ENCODE results near the gene CTSH.
"Not testable (repeated sequence)": the region's sequence is repeated elsewhere in the genome, so short reads cannot be mapped to it uniquely, and the experiment has no call there.

The CTSH gene

DNA sequence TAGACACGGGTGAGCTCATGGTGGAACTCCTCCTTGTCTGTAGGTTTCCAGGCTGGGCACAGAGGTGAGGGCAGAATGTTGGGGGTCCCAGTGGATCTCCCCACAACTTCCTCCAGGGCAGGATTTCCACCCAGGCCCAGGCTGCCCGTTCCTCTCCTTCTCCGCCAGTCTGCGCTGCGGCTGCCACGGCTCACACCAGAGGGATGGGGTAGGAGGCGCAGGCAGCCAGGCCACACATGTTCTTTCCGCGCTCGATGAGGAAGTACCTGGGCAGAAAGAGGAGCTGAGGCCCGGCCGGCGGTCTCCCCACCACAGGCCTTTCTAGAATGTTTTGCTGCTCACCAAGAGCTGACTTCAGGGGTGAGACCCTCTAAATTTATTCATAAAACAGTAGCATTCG, 22.9 kb downstream of the CTSH start:
- no peak for DNase-seq

DNA sequence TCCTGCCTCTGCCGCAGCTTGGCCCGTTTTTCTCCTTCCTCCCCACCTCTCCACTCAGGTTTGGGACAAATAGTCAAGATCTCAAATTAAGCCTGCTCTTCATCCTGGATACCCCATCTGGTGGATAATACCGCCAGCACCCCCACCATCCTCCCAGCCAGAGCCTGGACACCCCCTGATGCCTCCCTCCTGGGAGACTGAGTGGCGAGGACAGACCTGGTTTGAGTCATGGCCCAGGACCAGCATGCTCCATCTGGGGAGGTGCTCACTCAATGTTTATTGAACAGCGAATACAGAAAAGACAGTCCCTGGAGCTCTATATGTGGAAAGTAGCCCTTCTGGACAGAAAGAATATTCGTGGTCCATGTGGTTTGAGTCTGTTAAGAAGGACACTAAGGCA, 23.3 kb downstream of the CTSH start:
- DNase-seq = no peak

DNA sequence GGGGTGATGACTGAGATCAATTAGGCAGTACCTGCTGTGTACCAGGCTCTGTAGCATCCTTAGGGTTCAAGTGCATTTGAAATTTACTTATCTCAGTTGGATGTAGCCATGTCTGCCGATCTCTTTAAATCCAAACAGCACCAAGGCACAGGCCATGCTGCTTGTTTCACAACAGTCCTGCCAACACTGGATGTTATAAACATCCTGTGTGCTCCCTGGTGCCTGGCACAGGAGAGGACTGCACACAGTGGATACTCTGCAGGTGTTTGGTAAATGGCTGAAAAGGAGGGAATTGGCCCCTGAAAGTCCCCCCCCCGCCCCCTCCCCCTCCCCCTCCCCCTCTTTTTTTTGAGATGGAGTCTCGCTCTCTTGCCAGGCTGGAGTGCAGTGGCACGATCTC, 27.0 kb downstream of the CTSH start:
- no peak for DNase-seq

DNA sequence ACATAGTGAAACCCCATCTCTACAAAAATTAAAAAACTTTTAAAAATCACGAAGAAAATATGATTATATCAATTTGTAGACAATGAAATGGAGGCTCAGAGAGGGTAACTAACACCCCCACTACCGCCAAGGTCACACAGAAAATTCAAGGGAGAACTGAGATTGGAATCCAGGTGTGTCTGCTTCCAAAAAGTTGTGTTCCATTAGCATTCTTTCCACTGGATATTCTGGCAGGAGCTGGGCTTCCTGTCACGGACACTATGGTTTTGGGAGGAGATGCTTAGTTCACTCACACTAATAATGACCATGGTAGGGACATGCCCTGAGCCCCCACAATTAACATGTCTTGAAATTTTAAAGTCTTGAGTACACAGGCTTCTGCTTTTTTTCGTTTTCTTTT, 28.8 kb downstream of the CTSH start:
- no peak for DNase-seq

DNA sequence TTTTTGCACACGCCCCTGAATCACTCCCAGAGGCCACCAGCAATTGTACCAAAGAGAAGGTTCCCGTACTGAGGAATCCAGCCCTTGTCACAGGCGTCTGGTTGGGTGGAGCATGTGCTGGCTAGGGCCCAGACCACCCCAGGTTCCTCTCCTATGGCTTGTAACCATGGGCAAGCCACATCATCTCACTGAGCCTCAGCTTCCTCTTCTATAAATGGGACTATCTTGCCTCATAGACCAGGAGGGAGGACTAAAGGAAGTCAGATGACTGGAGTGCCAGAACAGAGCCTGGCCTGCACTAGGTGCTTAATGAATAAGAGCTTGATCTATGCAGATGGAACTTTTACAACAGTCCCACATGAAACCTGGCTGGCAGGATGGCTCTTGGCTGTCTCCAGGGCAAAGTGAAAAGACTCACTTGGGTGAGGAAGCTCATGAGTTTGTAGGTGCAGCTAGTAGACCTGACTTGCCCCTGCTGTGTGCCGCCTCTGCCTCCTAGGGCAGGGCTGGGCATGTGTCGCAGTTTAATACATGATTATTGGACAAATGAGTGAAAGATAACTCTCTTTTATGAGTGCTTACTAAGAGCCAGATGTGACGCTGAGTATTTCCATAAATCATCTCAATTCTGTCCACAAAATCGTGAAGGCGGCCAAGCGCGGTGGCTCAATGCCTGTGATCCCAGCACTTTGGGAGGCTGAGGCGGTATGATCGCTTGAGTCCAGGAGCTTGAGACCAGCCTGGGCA, 29.3 kb downstream of the CTSH start:
- DNase-seq = no peak

DNA sequence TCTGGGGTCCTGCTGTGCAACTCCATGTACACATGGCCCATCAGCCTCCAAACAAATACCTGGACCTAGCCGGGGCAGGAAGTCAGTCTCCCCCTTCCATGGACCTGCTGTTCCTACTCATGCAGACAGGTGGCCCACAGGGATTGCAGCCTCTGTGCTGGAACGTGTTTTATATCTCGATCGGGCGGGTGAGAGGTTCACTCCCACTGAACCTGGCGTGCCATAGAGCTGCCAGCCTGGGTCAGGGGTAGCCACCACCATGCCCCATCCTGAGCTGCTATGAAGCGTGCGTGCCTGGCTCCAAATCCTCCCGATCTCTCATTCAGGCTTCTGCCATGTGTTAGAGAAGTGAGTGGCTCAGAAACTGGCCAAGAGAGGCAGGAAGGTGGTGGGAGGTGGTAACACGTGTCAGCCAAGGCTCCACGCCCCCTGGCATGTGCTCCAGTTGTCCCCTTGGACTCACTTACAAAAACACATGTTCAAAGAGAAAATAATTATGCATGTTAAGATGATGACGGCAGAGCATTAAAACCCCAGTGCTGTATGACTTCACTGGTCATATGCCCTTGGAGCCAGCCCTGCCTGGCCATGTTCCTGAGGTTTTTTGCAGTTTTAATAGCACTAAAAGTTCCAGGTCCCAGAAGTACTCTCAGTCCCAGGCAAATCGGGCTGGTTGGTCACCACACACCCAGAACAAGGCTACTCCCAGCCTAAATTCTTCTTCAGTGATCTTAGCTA, 30.6 kb downstream of the CTSH start:
- no peak for DNase-seq

DNA sequence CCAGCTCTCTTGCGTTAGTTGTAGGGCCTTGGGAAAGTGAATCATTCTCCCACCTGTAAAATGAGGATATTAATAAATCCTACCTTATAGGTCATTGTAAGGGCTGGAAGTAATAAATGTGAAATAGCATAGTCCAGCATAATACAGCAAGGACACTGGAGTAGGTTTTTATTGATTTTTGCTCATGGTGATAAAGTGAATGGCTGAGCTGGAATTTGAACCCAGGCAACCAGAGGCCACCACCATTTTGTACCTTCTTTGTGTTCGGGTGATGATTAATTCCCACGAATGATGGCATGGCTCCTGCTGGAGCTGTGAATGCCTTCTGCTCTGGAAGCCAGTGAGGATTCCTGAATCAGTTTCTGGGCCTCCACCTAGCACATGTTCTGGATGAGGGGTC, 31.8 kb downstream of the CTSH start:
- DNase-seq = no peak

DNA sequence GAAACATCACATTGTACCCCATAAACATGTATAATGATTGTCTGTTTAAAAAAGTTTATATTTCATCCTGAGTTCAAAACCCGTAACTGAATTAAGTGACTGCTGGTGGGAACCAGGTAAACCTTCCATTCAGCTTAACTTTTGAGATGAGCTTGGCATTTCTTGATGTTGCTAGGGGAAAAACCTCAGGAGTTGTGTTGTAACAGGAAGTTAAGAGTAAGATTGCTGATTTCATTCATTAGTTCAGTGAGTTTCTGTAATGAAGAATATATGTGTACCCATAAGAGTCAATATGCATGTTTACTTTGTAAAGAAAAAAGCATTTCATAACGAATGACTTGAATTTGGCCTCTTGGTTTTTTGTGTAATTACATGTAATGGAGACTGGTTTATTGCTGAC, 32.5 kb downstream of the CTSH start:
- no peak for DNase-seq

DNA sequence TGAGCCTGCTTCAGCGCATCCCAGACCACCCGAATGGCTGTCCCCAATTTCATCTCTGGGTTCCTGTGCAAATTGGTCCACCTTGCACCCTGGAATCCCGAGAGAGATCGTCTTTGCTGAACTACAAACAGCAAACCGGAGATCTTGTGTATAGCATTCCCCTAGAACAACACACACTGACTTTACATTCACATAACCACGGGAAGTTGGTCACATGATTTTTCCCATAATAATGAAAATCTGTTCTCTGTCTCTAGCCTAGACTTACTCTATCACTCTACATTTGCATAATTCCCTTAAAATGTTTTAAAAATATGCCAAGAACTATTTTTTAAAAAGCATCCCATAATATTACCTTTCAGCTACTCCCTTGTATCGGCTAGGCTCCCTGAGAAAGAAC, 34.6 kb downstream of the CTSH start:
- DNase-seq = no peak

DNA sequence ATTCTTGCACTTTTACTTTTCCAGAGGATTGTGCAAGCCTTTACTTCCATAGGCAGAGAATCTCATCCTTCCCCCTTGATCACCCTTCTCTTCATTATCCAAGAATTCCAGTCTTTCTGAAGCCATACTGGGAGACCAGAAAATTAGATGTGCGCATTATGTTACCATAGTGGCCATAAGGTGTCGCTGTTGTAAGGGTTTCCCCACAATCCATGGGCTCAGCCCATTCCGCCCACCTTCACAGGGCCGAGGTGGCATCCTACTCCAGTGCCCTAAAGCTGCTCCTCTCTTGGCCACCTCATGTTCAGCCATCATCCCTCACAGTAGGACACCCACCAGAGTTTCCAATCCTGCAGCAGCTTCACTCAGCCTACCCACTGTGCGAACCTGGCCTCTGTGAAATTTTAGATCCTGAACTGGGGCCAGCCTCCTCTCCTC, 35.0 kb downstream of the CTSH start:
- no peak for DNase-seq

DNA sequence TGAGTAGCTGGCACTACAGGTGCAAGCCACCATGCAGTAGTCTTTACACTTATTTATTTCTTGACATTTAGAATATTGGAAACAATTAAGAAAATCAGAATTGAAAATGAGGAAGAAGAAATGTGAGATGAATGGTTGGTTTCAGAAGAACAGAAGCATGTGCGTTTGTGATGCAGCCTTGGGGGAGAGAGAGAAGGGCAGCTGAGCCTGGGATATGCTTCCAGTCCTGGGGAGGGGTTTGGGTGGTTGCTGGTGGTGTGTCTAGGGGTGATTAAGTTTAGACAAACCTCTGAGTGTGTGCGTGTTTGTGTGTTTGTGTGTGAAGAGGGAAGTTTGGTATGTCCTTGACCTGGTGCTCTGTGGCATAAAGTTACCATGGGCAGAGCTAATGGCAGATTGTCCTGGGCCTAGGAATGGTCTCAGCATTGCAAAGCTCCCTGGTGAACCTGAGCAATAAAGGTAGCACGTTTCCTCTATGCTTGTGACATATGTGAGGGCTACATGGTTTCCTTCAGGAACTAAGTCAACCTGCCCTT, 35.6 kb downstream of the CTSH start:
- no peak for DNase-seq

DNA sequence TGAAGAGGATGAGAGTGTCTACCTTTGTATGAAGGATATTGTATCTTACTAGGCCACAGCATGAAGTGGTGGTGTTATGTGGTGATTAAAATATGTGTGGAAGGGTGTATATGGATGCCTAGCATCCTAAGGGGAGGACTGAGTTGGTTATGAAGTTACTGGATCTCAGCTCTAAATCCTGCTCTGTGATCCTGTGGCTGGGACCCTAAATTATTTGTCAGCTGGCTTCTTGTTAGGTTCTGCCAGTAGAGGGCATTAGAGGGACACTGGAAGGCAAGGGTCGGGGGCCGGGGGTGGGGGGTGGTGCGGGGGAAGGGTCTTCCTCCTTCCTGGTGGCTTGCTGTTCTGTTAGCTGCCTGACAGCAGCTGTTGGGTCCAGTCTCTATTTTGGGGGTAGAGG, 37.3 kb downstream of the CTSH start:
- DNase-seq = no peak

DNA sequence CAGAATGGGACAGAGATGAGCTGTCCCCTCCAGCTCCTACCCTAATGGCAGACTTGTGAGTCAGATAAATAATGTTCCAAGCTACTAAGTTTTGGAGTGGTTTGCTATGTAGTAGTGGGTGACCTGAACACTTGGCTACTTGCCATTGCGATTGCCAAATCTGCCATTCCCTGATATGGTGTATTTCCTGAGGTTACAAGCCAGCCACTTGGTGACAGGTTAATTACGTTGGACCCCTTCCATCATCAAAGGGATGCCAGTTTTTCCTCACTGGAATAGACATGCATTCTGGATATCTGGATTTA, 38.6 kb downstream of the CTSH start:
- DNase-seq = no peak

DNA sequence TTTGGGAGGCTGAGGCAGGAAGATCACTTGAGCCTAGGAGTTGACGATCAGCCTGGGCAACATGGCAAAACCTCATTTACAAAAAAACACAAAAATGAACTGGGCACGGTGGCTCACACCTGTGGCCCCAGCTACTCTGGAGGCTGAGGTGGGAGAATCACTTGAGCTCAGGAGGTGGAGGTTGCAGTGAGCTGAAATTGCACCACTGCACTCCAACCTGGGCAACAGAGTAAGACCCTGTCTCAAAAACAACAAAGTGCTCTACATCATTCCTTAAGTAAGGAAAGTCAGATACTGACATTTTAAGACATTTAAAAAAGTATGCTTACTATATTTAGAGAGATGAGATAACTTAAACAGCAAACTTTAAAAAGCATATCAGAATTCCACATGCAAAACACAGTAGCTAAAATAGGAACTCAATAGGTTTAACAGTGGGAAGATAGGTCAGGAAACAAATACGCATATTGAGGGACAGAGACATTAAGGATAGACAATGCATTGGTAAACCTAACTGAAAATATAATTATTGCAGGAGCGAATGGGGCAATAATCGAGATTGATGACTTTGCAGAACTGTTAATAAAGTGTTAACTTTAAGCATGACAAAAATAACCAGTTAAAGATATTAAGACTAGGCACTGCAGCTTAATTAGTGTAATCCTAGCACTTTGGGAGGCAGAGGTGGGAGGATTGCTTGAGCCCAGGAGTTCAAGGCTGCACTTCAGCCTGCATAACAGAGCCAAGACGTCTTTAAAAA, 40.1 kb downstream of the CTSH start:
- DNase-seq = no peak

DNA sequence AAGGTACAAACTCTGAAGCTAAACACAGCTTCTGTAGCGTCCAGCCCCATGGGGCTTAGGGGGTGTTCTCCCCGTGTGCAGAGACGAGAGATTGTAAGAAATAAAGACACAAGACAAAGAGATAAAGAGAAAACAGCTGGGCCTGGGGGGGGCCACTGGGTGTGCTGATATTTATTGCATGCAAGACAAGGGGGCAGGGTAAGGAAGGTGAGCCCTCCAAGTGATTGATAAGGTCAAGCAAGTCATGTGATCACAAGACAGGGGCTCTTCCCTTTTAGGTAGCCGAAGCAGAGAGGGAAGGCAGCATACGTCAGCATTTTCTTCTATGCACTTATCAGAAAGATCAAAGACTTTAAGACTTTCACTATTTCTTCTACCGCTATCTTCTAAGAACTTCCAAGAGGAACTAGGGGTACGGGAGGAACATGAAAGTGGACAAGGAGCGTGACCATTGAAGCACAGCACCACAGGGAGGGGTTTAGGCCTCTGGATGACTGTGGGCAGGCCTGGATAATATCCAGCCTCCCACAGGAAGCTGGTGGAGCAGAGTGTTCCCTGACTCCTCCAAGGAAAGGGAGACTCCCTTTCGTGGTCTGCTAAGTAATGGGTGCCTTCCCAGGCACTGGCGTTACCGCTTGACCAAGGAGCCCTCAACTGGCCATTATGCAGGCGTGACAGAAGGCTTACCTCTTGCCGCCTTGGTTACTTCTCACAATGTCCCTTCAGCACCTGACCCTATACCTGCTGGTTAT, 42.4 kb downstream of the CTSH start:
- not testable (repeated sequence) for DNase-seq

DNA sequence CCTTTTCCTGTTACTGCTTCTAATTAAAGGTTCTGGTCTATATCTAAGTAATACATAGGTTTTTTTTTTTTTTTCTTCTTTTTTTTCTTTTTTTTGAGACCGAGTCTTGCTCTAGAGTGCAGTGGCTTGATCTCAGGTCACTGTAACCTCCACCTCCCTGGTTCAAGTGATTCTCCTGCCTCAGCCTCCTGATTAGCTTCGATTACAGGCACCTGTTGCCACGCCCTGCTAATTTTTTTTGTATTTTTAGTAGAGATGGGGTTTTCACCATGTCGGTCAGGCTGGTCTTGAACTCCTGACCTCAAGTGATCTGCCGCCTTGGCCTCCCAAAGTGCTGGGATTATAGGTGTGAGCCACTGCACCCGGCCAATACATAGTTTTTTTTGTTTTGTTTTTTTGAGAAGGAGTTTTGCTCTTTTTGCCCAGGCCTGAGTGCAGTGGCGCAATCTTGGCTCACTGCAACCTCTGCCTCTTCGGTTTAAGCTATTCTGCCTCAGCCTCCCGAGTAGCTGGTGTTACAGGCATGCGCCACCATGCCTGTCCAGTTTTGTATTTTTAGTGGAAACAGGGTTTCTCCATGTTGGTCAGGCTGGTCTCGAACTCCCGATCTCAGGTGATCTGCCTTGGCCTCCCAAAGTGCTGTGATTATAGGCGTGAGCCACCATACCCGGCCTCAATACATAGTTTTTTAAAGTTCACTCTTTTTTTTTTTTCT, 43.9 kb downstream of the CTSH start:
- not testable (repeated sequence) for DNase-seq

DNA sequence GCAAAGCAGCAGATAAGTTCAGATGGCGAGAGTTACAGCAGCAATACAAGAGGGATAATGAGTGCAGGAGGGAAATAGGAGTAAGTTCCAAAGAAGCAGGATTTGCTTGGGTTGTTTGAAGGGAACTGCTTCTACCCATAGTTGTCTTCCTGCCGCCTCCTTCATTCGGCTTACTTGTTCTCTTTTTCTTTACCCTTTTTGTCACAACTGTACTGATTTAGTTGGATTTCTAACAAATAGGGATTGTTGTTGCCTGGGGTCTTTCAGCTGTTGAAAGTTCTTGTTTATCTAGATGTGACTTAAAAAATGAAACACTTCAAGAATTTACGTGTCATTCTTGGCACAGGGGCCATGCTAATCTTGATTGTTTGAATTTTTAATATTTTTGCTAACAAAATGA, 46.3 kb downstream of the CTSH start:
- no peak for DNase-seq

DNA sequence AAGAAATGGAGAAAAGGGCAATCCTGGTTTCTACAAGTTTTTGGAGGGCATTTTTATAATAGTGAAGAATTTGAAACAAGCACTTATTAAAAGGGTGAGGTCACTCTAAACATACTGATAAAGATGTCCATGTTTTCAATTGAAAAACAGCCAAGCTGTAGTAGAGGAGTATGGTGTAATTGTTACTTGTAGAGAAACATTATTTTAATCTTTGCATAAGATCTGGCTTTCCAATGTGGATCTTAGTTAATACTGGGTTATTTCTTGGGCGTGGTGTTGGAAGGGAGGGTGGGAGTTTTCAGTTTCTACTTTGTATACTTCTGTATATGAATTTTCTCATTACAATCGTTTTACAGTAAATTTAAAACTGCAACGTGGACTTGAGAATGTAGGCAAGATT, 49.4 kb downstream of the CTSH start:
- no peak for DNase-seq

DNA sequence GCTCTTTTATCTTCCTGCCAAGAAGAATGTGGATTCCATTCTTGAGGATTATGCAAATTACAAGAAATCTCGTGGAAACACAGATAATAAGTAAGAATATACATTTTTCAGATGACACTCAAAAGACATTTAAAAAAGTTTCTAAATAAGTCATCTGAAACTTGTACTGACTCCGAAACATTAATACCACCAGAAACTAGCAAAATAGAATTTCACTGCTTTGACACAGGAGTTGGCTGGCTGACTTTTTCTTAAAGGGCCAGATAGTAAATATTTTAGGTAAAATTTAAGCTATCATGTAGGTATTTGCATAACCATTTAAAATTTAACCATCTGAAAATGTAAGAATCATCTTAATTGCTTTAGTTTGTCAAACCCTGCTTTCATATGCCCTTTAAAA, 51.3 kb downstream of the CTSH start:
- DNase-seq = no peak

DNA sequence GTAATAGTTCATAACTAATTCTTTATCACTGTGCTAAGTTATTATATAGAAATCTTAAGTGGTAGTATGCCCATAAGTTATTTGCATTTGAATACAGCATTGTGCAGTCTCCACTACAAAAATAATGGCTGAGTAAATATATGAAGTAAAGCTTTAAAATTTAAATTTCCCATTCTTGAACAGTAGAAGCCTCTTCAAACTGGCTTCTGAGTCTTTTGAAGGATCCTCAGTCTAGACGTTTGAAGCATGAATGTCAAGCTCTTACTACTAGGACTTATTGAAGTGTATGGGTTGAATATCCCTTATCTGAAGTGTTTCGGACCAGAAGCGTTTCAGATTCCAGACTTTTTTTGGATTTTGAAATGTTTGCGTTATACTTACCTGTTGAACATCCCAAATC, 55.8 kb downstream of the CTSH start:
- no peak for DNase-seq

DNA sequence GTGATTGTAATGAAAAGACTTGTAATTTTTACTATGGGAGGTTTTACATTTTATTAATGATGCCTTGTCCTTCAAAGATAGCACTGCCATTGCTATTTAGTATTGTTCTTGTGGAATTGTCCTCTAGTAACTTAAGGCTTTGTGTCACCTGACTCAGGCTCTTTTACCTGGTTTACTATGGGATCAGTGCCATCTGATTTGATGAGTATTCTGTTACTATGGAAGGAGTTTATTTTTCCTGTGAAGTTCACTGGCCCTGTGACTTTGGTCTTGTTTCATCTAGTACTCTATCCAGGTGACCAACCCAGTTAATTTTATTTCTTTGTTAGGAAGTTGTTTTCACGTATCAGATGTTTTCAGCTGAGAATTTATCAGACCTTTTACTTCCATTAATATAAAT, 63.2 kb downstream of the CTSH start:
- no peak for DNase-seq

DNA sequence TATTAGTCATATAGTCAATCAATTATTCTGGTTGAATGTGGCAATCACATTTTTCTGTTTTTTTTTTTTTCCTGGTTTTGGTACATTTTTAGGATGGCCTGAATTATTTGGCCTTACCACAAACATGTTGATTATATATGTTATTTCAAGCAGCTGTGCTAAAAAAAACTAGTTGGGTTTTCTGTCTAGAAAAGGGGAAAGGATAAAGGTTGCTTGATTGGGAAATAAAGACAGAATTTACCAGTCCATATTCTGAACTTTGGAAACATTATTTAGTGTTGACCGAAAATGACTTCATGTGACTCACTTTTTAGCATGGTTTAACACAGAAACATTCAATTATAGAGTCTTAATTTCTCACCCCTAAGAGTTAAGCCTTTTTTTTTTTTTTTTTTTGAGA, 64.0 kb downstream of the CTSH start:
- no peak for DNase-seq

DNA sequence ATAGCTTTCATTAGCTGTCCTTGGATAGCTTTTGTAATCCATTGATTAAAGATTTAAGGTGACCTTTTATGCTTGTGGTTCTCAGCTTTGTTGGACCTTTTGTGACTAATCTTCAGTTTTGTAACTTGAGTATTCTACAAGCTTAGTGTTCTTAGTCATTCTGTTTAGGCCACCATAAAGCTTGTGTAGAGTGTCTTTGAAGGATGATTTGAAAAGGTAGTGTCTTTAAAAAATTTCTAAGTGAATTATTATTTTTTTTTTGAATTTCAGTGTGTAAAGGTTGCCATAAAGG, 64.7 kb downstream of the CTSH start:
- no peak for DNase-seq
